ENCODE results near the gene STOX2. TPM values are rescaled to one million over a fixed set of nuclear protein-coding genes. Genes with fewer than 3 reads are reported as not detected.

Gene STOX2
- total and polyA plus RNA-seq, 2 of the 13 experiments (the other 11 are each of a cell fraction or from before 2014, with no cell fraction given), result 0.01 to 0.15 TPM

- no peak for TF ChIP-seq PRDM4 (CRISPR knock-in tag; IDR thresholded peaks at IDR 0.05; ENCODE audit: borderline replicate concordance)
- TF ChIP-seq HMG20B (CRISPR knock-in tag; conservative IDR thresholded peaks at IDR 0.05), result no peak
- no peak for TF ChIP-seq CC2D1A (CRISPR knock-in tag; IDR thresholded peaks at IDR 0.05)
- no peak for TF ChIP-seq ZNF740 (CRISPR knock-in tag; IDR thresholded peaks at IDR 0.05)
- TF ChIP-seq ZSCAN29 (CRISPR knock-in tag; conservative IDR thresholded peaks at IDR 0.05), result no peak
- no peak for TF ChIP-seq SMARCC2 (IDR thresholded peaks at IDR 0.05)
Observed at GRCh38 chr4:184061582-184061981, 156.5 kb downstream of the STOX2 start (continued).

- WGBS (ENCODE audit: low lambda C conversion rate), result 50% methylated on average over 7 of the region's 7 CpGs
- Histone ChIP-seq H3K4me2 (ENCODE audit: low read depth, low read length) (no peak overlapping the region), H3K9me3 (ENCODE audit: low read length) (no peaks in the 10 kb centered on the region), H3K4me3 (replicated peaks in 1 of 3; ENCODE audit: insufficient read depth in 1 of 3, low read depth in 2 of 3, low read length in 3 of 3) (no peak overlapping the region), H3K9ac (ENCODE audit: insufficient read depth, low read depth, low read length) (no peak overlapping the region), H3K4me1 (ENCODE audit: insufficient read depth, low read length) (peaks cover 30% of the 10 kb centered on the region), H3K36me3 (replicated peaks in 1 of 2; ENCODE audit: control insufficient read depth in 1 of 2, insufficient read depth in 2 of 2, low read length in 2 of 2) (no peaks in the 10 kb centered on the region), H3K27ac (ENCODE audit: extremely low read length, insufficient read depth, low read length) (no peak overlapping the region), H3K27me3 (ENCODE audit: control insufficient read depth in 1 of 2, insufficient read depth in 2 of 2, low read length in 2 of 2) (no peaks in the 10 kb centered on the region; a peak in 1 of 5 replicates), H3K79me2 (ENCODE audit: insufficient read depth, low read length) (no peaks in the 10 kb centered on the region), H2AFZ (ENCODE audit: low read length) (no peak overlapping the region), H4K20me1 (ENCODE audit: insufficient read depth, low read length) (no peaks in the 10 kb centered on the region)
- no peak for FAIRE-seq
- intact Hi-C loops (cut with micrococcal nuclease; ENCODE audit: unreplicated experiment), result no loop called here
- no peak for DNase-seq (ENCODE audit: low spot score)
- TF ChIP-seq ZNF644 (CRISPR knock-in tag; IDR thresholded peaks at IDR 0.05; ENCODE audit: low read depth) (no peak), CEBPG (CRISPR knock-in tag; IDR thresholded peaks at IDR 0.05) (peak; percentile 71), CEBPB (IDR thresholded peaks at IDR 0.05; ENCODE audit: borderline replicate concordance, low read depth, low read length) (peak; percentile 91)
- BruUV-seq (replicated peaks), result no TSS peak
- ATAC-seq, result no peak
- CTCF ChIA-PET (ENCODE audit: low intra/inter-chr PET ratio, low total read pairs), result no interaction called here
- POLR2A ChIA-PET, result no interaction called here
- in situ Hi-C loops (cut with HindIII; ENCODE audit: extremely low pct_ligation_motif_present, low pct_unique_long_range_greater_than_20kb), result no loop called here
Observed at GRCh38 chr4:184062769-184063168, 157.7 kb downstream of the STOX2 start.
